ENCODE measurements around the gene PFDN4.

- TF ChIP-seq CTCF (IDR thresholded peaks at IDR 0.05) (no peak), POLR2A (IDR thresholded peaks at IDR 0.05) (no peak)
Measured at GRCh38 chr20:54189630-54190029, 18.3 kb upstream of the PFDN4 start.

All from thyroid gland (tissue), 4 donors.